ENCODE results near the gene ZNF554.

GRCh38 chr19:2798733-2799132 is 20.9 kb upstream of the ZNF554 start:
- TF ChIP-seq CTCF (IDR thresholded peaks at IDR 0.05) (no peak), POLR2AphosphoS5 (IDR thresholded peaks at IDR 0.05) (no peak)
